Activated naive CD8-positive, alpha-beta T cell treated with anti-CD3 and anti-CD28 coated beads, Interleukin-2, amount 10 ng/mL, durations not matched to agents 7 days and 5 days (primary cell): Measurements from ENCODE around the gene DHRS7B. TPM values are rescaled to one million over a fixed set of nuclear protein-coding genes. Genes with fewer than 3 reads are reported as not detected.
"Not testable (repeated sequence)": the region's sequence is repeated elsewhere in the genome, so short reads cannot be mapped to it uniquely, and the experiment has no call there.

Experiments
- ATAC-seq: fragments of 150-1000 bp; cut with Tn5 transposase; one replicate; pipeline ENCODE4 v1.10.0; 2021; ENCODE audit warnings: low read depth, moderate library complexity
- POLR2A ChIA-PET: fragments of 350-600 bp; sonication (Branson Sonifier 250); formaldehyde crosslinking; loops from one replicate; lab custom pipeline; 2021; ENCODE audit warnings: antibody characterized with exemption; lab: Charles Lee
- DNase-seq: peaks from one replicate; pipeline ENCODE4 v3.0.0; 2021
- H3K27ac Mint-ChIP-seq: one replicate; pipeline ENCODE4 v1.8.0; 2022; ENCODE audit warnings: mild to moderate bottlenecking, mixed read lengths
- H3K27me3 Mint-ChIP-seq: one replicate; pipeline ENCODE4 v1.8.0; 2022; ENCODE audit warnings: mild to moderate bottlenecking, moderate library complexity, mixed read lengths
- H3K36me3 Mint-ChIP-seq: one replicate; pipeline ENCODE4 v1.8.0; 2021; ENCODE audit warnings: mild to moderate bottlenecking, mixed read lengths
- H3K4me1 Mint-ChIP-seq: one replicate; pipeline ENCODE4 v1.8.0; 2021; ENCODE audit warnings: mixed read lengths
- H3K4me3 Mint-ChIP-seq: one replicate; pipeline ENCODE4 v1.8.0; 2022; ENCODE audit warnings: mild to moderate bottlenecking, moderate library complexity, mixed read lengths
- H3K9me3 Mint-ChIP-seq: one replicate; pipeline ENCODE4 v1.8.0; 2021; ENCODE audit warnings: mixed read lengths
- total RNA-seq, 2 experiments: library from RNA; stranded (reverse); gene quantifications; one replicate each; pipeline ENCODE4 v1.2.3, GENCODE V29; 2021

Gene DHRS7B
- total RNA-seq, 2 experiments from 2014 or later, result 12.6 to 14.2 TPM

GRCh38 chr17:21096874-21097273 lies 29.9 kb upstream of the DHRS7B start:
- Mint-ChIP-seq H3K36me3 (no peaks in the 10 kb centered on the region), H3K27me3 (no peaks in the 10 kb centered on the region), H3K9me3 (no peaks in the 10 kb centered on the region), H3K4me1 (peaks cover 14% of the 10 kb centered on the region), H3K27ac (no peak overlapping the region), H3K4me3 (no peak overlapping the region)
- POLR2A ChIA-PET, result no interaction called here
- ATAC-seq, result no peak
- DNase-seq, result no peak

GRCh38 chr17:21098934-21099689 lies 27.7 kb upstream of the DHRS7B start:
- POLR2A ChIA-PET, result interaction anchor here (0.7 to 2.6 kb wide), 7 partner anchors 21 to 78 kb away, joined by 3 to 46 read pairs (median 4); partner anchors contain the start of genes DHRS7B and USP22
- Mint-ChIP-seq H3K9me3 (no peaks in the 10 kb centered on the region), H3K4me1 (peaks cover 14% of the 10 kb centered on the region), H3K36me3 (no peaks in the 10 kb centered on the region), H3K4me3 (peak overlapping the region; percentile 89), H3K27me3 (no peaks in the 10 kb centered on the region), H3K27ac (peak overlapping the region; percentile 94)
- peak; percentile 75 for DNase-seq
- peak; percentile 99 for ATAC-seq

DNA sequence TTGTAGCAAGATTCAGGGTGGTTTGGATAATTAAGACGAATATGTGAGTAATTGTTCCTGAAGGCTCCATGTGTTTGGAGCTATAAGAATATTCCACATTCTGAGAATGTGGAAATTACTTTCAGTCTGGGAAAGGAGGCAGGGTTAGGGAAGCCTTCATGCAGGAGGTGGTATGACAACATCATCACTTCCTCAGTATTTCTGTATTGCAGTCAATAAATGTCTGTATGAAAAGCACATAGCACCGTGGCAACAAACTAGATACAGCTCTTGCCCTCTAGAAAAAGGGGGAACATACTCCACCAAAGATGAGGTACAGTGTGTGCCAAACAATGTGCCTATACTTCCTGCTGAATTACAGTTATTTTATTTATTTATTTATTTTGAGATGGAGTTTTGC lies 26.1 kb upstream of the DHRS7B start:
- Mint-ChIP-seq H3K27me3 (no peaks in the 10 kb centered on the region), H3K4me1 (peaks cover 14% of the 10 kb centered on the region), H3K9me3 (no peaks in the 10 kb centered on the region), H3K4me3 (no peak overlapping the region), H3K27ac (no peak overlapping the region), H3K36me3 (no peaks in the 10 kb centered on the region)
- no peak for DNase-seq
- POLR2A ChIA-PET, result interaction anchor here (1.7 to 2.6 kb wide), 2 partner anchors 26 to 58 kb away, joined by 5 to 46 read pairs; partner anchors contain the start of genes DHRS7B and USP22
- ATAC-seq, result no peak

GRCh38 chr17:21104608-21105007 lies 22.2 kb upstream of the DHRS7B start:
- H3K27me3 Mint-ChIP-seq, result peaks cover 5% of the 10 kb centered on the region
- DNase-seq (no peak), ATAC-seq (no peak)
- no peak overlapping the region for H3K4me3 Mint-ChIP-seq
- H3K36me3 Mint-ChIP-seq, result no peaks in the 10 kb centered on the region
- H3K27ac Mint-ChIP-seq, result no peak overlapping the region
- POLR2A ChIA-PET, result no interaction called here
- H3K4me1 Mint-ChIP-seq, result peaks cover 3% of the 10 kb centered on the region
- H3K9me3 Mint-ChIP-seq, result no peaks in the 10 kb centered on the region

GRCh38 chr17:21105064-21105894 lies 21.5 kb upstream of the DHRS7B start:
- Mint-ChIP-seq H3K9me3 (no peaks in the 10 kb centered on the region), H3K27ac (no peak overlapping the region), H3K27me3 (peaks cover 5% of the 10 kb centered on the region), H3K36me3 (no peaks in the 10 kb centered on the region), H3K4me1 (no peaks in the 10 kb centered on the region), H3K4me3 (no peak overlapping the region)
- no peak for ATAC-seq
- POLR2A ChIA-PET, result no interaction called here
- no peak for DNase-seq

- Mint-ChIP-seq H3K27ac (no peak overlapping the region), H3K4me1 (no peaks in the 10 kb centered on the region), H3K27me3 (peaks cover 5% of the 10 kb centered on the region), H3K36me3 (no peaks in the 10 kb centered on the region), H3K4me3 (no peak overlapping the region), H3K9me3 (no peaks in the 10 kb centered on the region)
- ATAC-seq (no peak), DNase-seq (no peak)
- POLR2A ChIA-PET, result no interaction called here
Measured at GRCh38 chr17:21106316-21106715, 20.4 kb upstream of the DHRS7B start.

GRCh38 chr17:21107067-21107650 lies 19.6 kb upstream of the DHRS7B start:
- H3K4me3 Mint-ChIP-seq, DNase-seq, H3K9me3 Mint-ChIP-seq, H3K36me3 Mint-ChIP-seq, ATAC-seq, H3K27ac Mint-ChIP-seq, POLR2A ChIA-PET, H3K27me3 Mint-ChIP-seq, H3K4me1 Mint-ChIP-seq: not testable (repeated sequence)

DNA sequence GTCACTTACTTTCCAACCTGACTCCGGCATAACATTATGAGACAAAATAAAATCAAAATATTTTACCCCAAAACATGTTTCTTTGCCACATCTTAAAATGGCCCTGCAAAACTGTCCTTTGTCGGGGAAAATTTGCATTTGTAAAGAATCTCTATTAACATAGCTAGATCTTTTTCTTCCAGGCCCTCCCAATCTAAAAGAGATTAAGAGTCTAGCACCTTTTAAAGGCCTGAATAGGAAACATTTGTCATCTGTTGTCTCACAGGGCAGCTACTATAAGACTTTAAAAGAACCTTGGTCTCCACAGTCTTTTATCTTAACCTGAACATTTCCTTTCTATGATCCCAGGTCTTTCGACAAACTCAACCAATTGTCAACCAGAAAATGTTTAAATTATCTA lies 18.1 kb upstream of the DHRS7B start:
- H3K4me3 Mint-ChIP-seq, result no peak overlapping the region
- no peak overlapping the region for H3K27ac Mint-ChIP-seq
- no peaks in the 10 kb centered on the region for H3K36me3 Mint-ChIP-seq
- peaks cover 5% of the 10 kb centered on the region for H3K27me3 Mint-ChIP-seq
- DNase-seq (no peak), ATAC-seq (no peak)
- no peaks in the 10 kb centered on the region for H3K4me1 Mint-ChIP-seq
- POLR2A ChIA-PET, result interaction anchor here (0.6 kb wide), 1 partner anchor 274 kb away, joined by 3 read pairs; no protein-coding TSS in a partner anchor
- no peaks in the 10 kb centered on the region for H3K9me3 Mint-ChIP-seq

DNA sequence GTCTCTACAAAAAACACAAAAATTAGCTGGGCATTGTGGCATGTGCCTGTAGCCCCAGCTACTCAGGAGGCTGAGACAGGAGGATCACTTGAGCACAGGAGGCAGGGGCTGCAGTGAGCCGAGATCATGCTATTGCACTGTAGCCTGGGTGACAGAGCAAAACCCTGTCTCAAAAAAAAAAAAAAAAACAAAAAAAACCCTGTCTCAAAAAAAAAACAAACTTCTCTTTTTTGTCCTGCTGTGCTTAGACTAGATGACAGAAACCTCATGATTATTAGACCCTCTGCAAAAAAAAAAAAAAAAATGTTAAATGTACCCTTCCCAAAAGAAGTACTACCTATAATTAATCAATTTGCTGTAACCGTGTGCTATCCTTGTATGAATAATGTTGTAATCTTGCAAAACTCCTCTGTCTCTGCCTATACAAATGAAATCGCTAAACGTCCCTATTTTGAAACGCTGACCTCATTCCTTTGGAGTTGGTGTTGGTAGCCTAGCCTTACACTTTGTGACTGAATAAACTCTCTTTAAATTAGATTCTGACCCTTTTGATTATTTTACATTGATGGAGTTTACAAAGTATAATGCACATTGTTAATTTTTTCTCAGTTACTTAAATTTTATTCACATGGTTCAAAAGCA lies 13.6 kb upstream of the DHRS7B start:
- no peaks in the 10 kb centered on the region for H3K9me3 Mint-ChIP-seq
- DNase-seq, result no peak
- no peaks in the 10 kb centered on the region for H3K4me1 Mint-ChIP-seq
- H3K36me3 Mint-ChIP-seq, result no peaks in the 10 kb centered on the region
- H3K27me3 Mint-ChIP-seq, result peaks cover 8% of the 10 kb centered on the region
- ATAC-seq, result no peak
- no peak overlapping the region for H3K4me3 Mint-ChIP-seq
- no peak overlapping the region for H3K27ac Mint-ChIP-seq
- POLR2A ChIA-PET, result no interaction called here

DNA sequence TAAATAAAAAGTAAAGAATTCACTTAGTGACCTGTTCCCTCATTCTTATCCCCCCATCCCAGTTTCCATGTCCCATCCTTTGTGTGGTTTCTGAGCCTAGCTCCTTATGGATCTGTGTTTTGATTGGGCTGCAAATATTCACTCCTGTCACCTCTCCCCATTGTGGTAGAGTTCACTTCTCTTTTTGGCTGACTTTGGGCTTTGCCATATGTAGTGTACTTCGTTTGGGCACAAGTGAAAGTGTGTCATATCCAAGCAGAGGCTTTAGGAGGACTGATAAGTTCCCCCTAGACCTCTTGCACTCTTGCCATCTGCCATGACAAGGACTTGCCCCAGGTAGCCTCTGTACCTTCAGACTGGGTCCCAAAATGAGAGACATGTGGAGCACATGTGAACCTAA lies 13.0 kb upstream of the DHRS7B start:
- H3K27me3 Mint-ChIP-seq, result peaks cover 8% of the 10 kb centered on the region
- H3K9me3 Mint-ChIP-seq, result no peaks in the 10 kb centered on the region
- no peak overlapping the region for H3K27ac Mint-ChIP-seq
- no peak for DNase-seq
- no peaks in the 10 kb centered on the region for H3K36me3 Mint-ChIP-seq
- no peak overlapping the region for H3K4me3 Mint-ChIP-seq
- H3K4me1 Mint-ChIP-seq, result no peaks in the 10 kb centered on the region
- POLR2A ChIA-PET, result no interaction called here
- no peak for ATAC-seq

DNA sequence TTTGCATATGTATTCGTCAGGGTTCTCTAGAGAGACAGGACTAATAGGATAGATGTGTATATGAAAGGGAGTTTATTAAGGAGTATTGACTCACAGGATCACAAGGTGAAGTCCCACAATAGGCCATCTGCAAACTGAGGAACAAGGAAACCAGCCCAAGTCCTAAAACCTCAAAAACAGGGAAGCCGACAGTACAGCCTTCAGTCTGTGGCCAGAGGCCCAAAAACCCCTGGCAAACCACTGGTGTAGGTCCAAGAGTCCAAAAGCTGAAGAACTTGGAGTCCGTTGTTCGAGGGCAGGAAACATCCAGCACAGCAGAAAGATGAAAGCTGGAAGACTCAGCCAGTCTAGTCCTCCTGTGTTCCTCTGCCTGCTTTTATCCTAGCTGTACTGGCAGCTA lies 12.0 kb upstream of the DHRS7B start:
- H3K27ac Mint-ChIP-seq, DNase-seq, H3K4me1 Mint-ChIP-seq, H3K4me3 Mint-ChIP-seq, POLR2A ChIA-PET, H3K27me3 Mint-ChIP-seq, ATAC-seq, H3K36me3 Mint-ChIP-seq, H3K9me3 Mint-ChIP-seq: not testable (repeated sequence)

DNA sequence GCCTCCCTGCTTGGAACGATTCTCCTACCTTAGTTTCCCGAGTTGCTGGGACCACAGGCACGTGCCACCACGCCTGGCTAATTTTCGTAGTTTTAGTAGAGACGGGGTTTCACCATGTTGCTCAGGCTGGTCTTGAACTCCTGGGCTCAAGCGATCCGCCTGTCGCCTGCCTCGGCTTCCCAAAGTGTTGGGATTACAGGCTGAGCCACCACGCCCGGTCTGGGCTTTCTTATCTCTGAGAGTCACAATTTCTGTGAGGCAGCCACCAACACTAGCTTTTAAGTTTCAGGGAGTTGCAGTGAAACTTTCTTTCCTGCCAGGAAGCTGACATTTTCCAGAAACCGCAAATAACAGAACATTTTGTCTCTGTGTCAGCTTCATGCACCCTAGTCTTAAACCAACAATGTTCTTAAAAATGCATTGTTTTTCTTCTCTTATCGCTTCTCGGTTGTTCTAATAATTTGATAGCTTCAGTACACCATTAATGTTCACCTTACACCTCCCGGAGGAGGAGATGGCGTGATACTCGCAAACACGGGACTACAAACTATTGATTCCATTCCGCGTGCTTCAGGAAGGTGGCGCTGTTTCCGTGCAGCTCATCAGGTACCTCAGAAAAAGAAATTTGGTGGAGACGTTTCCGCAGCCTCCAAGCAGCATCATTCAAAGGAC lies 7.4 kb upstream of the DHRS7B start:
- DNase-seq (peak; percentile 62), ATAC-seq (peak; percentile 91)
- no peaks in the 10 kb centered on the region for H3K36me3 Mint-ChIP-seq
- POLR2A ChIA-PET, result interaction anchor here (1.1 to 1.2 kb wide), 2 partner anchors 76 to 94 kb away, joined by 4 read pairs; partner anchors contain the start of gene USP22
- peaks cover 7% of the 10 kb centered on the region for H3K27me3 Mint-ChIP-seq
- H3K27ac Mint-ChIP-seq, result no peak overlapping the region
- H3K4me1 Mint-ChIP-seq, result peaks cover 7% of the 10 kb centered on the region
- H3K9me3 Mint-ChIP-seq, result no peaks in the 10 kb centered on the region
- H3K4me3 Mint-ChIP-seq, result peak overlapping the region; percentile 41
